SK-MEL-5 (cell line): Measurements from ENCODE around the gene POU4F1. TPM values are rescaled to one million over a fixed set of nuclear protein-coding genes. Genes with fewer than 3 reads are reported as not detected.
"Not testable (repeated sequence)": the region's sequence is repeated elsewhere in the genome, so short reads cannot be mapped to it uniquely, and the experiment has no call there.

Experiments used
- DNase-seq: peaks from one replicate; pipeline ENCODE4 v3.0.0-alpha.2; 2016; ENCODE audit warnings: low read depth, low spot score
- in situ Hi-C: cut with HindIII; loops from 2 replicates; pipeline ENCODE4 v1.10.0; 2016; ENCODE audit warnings: low sequenced_read_pairs, high pct_unique_total_duplicates, low pct_unique_long_range_greater_than_20kb
- polyA plus RNA-seq, 2 experiments: library from polyadenylated mRNA; depleted of rRNA; stranded (reverse); fragments of >200 nt; gene quantifications; 2 replicates each; pipeline ENCODE4 v1.2.3, GENCODE V29; 2015
- total RNA-seq: library from RNA; depleted of rRNA; stranded (reverse); fragments of >200 nt; shearing (Covaris generic); gene quantifications from 2 replicates; pipeline ENCODE4 v1.2.3, GENCODE V29; 2014; rRNA removed

Gene POU4F1, protein sequence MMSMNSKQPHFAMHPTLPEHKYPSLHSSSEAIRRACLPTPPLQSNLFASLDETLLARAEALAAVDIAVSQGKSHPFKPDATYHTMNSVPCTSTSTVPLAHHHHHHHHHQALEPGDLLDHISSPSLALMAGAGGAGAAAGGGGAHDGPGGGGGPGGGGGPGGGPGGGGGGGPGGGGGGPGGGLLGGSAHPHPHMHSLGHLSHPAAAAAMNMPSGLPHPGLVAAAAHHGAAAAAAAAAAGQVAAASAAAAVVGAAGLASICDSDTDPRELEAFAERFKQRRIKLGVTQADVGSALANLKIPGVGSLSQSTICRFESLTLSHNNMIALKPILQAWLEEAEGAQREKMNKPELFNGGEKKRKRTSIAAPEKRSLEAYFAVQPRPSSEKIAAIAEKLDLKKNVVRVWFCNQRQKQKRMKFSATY
- total RNA-seq: 0.85 and 1.0 TPM in 2 replicates
- polyA plus RNA-seq (2015; cell fraction: cytosol; rRNA removed): 1.3 and 1.8 TPM in 2 replicates
- 12.1 and 14.4 TPM in 2 replicates for polyA plus RNA-seq (2015; cell fraction: nucleus; rRNA removed)

GRCh38 chr13:78603240-78603957, at the start of gene POU4F1:
TSS of gene POU4F1 (minus strand) at chr13:78603552. CDS start at chr13:78603326, 226 bp downstream.
- DNase-seq: peak; percentile 72
- in situ Hi-C loops: no loop called here

DNA sequence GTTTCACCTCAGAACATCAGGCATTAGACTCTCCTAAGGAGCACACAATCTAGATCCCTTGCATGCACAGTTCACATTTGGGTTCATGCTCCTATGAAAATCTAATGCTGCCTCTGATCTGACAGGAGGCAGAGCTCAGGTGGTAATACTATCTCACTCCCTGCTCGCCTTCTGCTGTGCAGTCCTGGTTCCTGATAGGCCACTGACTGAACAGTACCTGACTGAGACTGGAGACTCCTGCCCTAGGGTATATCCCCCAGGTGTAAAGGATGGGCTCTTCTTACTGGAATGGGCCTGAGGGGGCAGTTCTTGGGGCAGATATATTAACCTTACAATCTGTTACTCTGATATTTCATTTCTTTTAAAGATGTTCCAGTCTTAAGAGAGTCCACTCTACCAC, 49.3 kb upstream of the POU4F1 start:
- DNase-seq: no peak
- in situ Hi-C loops: no loop called here

- in situ Hi-C loops: no loop called here
- no peak for DNase-seq
These were observed 47.3 kb upstream of the POU4F1 start for GRCh38 chr13:78650717-78651083.

- in situ Hi-C loops: no loop called here
- DNase-seq: no peak
These were observed 46.8 kb upstream of the POU4F1 start for GRCh38 chr13:78649997-78650716.

GRCh38 chr13:78647109-78647678, 43.8 kb upstream of the POU4F1 start:
- DNase-seq, in situ Hi-C loops: not testable (repeated sequence)

DNA sequence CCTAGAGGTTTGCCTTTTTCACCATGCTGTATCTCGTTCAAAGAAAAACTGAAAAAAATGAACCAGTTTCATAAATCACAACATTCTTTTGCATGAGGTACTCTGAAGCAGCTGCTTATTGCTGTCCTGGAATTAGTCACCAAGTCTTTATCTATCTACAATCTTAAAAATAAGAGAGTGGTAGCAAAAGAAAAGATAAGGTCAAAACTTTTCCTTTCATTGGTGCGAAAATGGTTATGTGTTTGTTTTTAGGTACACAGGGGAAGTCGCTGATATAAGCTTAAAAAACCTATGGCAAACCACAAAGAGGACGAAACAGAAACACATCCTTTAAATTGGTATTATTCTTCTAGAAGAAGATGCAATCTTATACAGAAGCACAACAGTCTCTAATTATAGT, 34.9 kb upstream of the POU4F1 start:
- DNase-seq: no peak
- in situ Hi-C loops: no loop called here

DNA sequence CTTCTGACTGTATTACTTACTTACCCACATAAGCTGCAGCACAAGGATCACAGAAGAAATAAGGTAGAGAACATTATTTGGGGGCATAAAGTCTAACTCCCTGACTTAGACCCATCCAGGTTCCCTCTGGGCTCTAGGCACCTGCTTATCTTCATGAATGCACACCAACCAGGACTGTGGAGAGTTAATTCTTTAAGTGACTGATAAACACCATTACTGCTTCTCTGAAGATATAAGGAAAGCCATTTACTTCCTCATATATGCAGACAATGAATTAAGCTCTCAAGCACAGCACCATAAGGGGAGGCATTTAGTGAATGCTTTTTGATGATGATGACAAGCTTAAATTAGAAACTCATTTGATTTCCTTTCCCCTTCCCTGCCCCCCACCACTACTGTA, 33.1 kb upstream of the POU4F1 start:
- in situ Hi-C loops: no loop called here
- DNase-seq: no peak

DNA sequence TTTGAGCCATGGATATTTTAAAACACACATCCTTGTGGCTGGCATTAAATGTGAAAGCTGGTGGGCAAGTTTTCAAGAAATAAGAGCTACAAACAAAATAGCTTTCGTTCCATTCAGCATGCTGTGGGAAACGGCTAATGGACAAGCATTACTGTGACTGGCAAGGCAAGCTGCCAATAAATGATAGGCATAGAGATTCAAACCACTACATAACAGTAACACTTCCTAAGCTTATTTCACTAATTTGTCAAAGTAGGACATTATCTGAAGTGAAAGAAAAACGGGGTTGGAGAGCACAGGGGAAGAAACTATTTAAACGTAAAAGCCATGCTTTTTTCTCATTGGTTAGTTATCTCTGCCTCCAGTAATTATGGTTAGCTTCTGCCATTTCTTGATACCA, 29.6 kb upstream of the POU4F1 start:
- DNase-seq: no peak
- in situ Hi-C loops: no loop called here

DNA sequence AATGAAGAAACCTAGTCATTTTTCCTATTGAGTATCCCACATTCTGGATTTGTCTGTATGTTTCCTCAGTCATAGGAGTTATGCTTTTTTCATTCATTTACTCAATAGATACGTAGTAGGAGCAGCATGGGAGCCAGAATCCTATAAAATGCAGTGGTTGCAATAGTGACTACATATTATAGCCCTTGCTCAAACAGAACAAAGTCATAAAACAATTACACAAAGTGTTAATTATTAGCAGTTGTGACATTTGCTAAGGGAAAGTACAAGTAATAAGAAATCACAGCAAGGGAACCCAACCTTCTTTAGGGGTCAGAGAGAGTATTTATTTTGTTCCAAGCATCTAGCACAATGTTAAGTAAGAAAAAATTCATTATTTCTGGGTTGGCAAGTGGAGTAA, 27.7 kb upstream of the POU4F1 start:
- in situ Hi-C loops: no loop called here
- no peak for DNase-seq

DNA sequence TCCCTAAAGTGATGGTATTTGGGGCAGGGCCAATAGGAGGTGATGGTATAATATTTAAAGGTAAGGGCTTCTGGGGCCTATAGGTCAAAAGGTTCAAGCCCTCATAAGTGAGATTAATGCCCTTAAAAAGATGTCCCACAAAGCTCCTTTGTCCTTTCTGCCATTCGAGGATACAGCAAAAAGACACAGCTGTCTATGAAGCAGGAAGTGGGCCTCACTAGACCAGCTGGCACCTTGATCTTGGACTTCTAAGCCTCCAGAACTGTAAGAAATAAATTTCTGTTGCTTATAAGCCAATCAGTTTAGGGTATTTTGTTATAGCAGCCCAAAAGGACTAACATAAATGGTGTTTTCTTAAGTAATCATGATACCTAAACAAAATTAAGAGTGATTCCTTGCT, 27.2 kb upstream of the POU4F1 start:
- DNase-seq: no peak
- in situ Hi-C loops: no loop called here

GRCh38 chr13:78625384-78625783, 22.0 kb upstream of the POU4F1 start:
- no peak for DNase-seq
- in situ Hi-C loops: no loop called here

DNA sequence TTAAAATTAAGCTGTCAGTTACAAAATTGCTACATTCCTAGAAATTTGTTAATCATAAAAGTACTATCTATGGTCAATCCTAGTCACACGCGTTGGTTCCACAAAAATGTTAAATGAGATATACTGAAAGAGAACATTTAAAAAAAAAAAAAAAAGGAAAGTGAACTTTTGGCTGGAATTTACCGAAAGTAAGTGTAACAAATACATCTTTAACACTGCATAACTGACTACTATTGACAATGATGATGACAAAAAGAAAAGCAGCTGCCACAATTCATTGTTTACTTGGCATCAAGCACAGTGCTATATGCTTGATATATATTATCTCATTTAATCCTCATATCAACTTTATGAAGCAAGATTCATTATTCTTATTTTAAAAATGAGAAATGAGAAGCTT, 19.8 kb upstream of the POU4F1 start:
- in situ Hi-C loops: no loop called here
- DNase-seq: no peak

- in situ Hi-C loops: no loop called here
- DNase-seq: no peak
These were observed 17.7 kb upstream of the POU4F1 start for GRCh38 chr13:78620936-78621470.

DNA sequence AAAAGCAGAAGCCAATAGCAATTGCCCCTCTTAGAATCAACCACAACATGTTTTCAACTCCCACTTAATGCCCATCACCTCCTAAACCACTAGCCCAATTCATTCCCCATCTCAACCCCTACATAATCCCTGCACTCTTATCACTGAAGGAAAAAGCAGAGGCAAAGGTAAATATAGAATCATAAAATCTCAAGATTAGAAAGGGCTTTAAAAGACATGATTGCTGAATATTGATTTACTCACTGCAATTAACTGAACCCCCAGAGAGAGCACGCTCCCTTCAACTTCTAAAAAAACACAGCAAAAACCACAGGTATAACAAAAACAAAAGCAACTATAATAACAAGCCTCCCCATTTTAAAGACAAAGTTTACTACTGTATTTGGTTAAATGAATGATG, 15.1 kb upstream of the POU4F1 start:
- in situ Hi-C loops: no loop called here
- no peak for DNase-seq

DNA sequence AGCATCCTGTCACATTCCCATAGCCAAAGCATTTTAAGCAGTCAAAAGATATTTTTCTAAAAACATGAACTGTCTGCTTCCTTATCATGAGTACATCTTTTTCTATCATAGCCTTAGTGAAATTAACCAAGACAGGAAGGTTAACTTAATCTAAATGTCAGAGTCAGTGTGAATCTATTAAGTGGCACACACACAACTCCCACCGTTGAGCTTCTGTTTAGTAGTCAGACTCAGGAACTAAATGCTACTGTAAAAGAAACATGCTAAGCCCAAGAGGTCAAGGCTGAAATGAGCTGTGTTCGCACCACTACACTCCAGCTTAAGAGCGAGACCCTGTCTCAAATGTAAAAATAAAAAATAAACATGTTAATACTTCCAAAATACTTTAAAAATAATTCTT, 7.7 kb upstream of the POU4F1 start:
- in situ Hi-C loops: no loop called here
- DNase-seq: no peak

GRCh38 chr13:78610381-78610883, 7.1 kb upstream of the POU4F1 start:
- no peak for DNase-seq
- in situ Hi-C loops: no loop called here

DNA sequence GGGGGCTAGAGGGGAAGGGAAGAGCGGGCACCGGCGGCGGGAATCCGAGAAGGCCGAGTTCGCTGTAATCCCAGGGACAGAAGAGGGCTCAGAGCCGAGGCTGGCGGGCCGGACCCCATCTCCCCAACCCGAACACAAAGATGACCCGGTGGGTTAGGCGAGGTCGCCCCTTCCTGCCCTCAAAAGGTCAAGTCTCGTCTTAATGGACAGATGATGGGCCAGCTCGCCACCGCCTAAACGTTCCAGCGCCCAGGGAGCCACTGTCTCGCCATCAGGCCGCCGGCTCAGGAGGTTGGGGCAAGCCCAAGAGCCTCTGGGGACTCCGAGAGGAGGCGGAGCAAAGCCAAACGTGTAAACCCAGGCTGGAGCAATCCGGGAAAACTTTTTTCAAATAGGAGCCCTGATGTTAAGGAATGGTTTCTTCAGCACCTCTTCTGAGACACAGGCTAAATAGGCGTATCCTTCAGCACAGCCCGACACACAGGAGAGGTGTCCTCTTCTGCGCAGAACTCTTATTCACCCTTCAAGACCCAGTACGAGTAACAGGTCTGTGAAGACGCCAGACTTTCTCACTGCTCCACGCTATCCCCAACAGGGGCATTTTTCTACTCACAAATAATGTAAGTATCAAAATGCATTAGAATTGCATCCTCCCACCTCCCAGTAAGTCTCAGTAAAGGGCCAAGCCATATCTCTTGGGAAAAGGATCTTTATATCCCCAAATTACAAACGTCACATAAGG, 6.3 kb upstream of the POU4F1 start:
- DNase-seq: no peak
- in situ Hi-C loops: no loop called here
